Activated naive CD4-positive, alpha-beta T cell treated with anti-CD3 and anti-CD28 coated beads for 36 hours (primary cell): ENCODE results near the gene GSX1. TPM values are rescaled to one million over a fixed set of nuclear protein-coding genes. Genes with fewer than 3 reads are reported as not detected.
"Not testable (repeated sequence)": the region's sequence is repeated elsewhere in the genome, so short reads cannot be mapped to it uniquely, and the experiment has no call there.

ENCODE experiments used
- CTCF ChIA-PET: fragments of 350-600 bp; sonication (Branson Sonifier 250); formaldehyde crosslinking; loops from one replicate; lab custom pipeline; 2021; ENCODE audit warnings: antibody characterized with exemption; lab: Charles Lee
- DNase-seq: peaks from one replicate; pipeline ENCODE4 v3.0.0-alpha.2; 2020
- H3K27ac Mint-ChIP-seq: one replicate; pipeline ENCODE4 v1.8.0; 2021; ENCODE audit warnings: mild to moderate bottlenecking, mixed read lengths
- H3K27me3 Mint-ChIP-seq: one replicate; pipeline ENCODE4 v1.8.0; 2021; ENCODE audit warnings: low read depth, mixed read lengths
- H3K36me3 Mint-ChIP-seq: one replicate; pipeline ENCODE4 v1.8.0; 2021; ENCODE audit warnings: low read depth, mixed read lengths
- H3K4me1 Mint-ChIP-seq: one replicate; pipeline ENCODE4 v1.8.0; 2021; ENCODE audit warnings: low read depth, mixed read lengths
- H3K4me3 Mint-ChIP-seq: one replicate; pipeline ENCODE4 v1.8.0; 2021; ENCODE audit warnings: mild to moderate bottlenecking, moderate library complexity, mixed read lengths
- H3K9me3 Mint-ChIP-seq: one replicate; pipeline ENCODE4 v1.8.0; 2021; ENCODE audit warnings: mixed read lengths
- intact Hi-C: fragments of 100-400 bp; cut with micrococcal nuclease; formaldehyde crosslinking; loops from one replicate; pipeline ENCODE4 v1.15.1; 2023
- total RNA-seq, 2 experiments: library from RNA; stranded (reverse); gene quantifications; one replicate each; pipeline ENCODE4 v1.2.3, GENCODE V29; 2021

Gene GSX1
- total RNA-seq = not detected

DNA sequence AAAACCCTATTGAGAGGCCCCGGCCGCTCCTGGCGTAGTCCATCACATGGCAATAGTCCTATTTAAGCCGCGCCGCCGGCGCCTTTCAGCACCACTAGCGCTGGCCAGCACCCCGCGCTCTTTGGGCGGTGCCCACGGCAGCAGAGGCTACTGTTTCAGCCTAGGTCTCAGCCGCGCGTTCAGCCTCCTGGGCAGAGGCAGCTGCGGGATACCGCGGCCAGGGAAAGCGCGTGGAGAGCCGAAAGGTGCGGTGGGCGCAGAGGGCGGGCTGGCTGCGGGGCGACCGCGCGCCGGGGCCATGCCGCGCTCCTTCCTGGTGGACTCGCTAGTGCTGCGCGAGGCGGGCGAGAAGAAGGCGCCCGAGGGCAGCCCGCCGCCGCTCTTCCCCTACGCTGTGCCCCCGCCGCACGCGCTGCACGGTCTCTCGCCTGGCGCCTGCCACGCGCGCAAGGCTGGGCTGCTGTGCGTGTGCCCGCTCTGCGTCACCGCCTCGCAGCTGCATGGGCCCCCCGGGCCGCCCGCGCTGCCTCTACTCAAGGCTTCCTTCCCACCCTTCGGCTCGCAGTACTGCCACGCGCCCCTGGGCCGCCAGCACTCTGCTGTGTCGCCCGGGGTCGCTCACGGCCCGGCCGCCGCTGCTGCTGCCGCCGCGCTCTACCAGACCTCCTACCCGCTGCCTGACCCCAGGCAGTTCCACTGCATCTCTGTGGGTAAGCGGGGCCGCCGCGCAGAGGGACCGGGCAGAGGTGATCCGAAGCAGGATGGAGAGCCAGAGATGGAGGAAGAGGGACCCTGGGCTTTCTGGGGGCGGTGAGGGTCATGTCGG, at the start of gene GSX1:
GSX1 (plus strand) TSS at position 91 of the 826 bp plus-strand sequence; CDS start at position 299, 208 bp downstream.
- Mint-ChIP-seq H3K27me3 (peaks cover 76% of the 10 kb centered on the region), H3K27ac (no peak within 1 kb of the TSS), H3K9me3 (no peaks in the 10 kb centered on the region), H3K4me3 (peak within 1 kb of the TSS; percentile 71), H3K36me3 (peaks cover 1% of the 10 kb centered on the region), H3K4me1 (peaks cover 38% of the 10 kb centered on the region)
- peak; percentile 69 for DNase-seq
- CTCF ChIA-PET = interaction anchor here (1.5 kb wide), 1 partner anchor 30 kb away, joined by 3 read pairs; no protein-coding TSS in a partner anchor
- intact Hi-C loops = loop anchor here (2.0 to 5.0 kb wide), 4 partner anchors 34 to 175 kb away; partner anchors contain the start of genes CDX2, LNX2 and POLR1D

DNA sequence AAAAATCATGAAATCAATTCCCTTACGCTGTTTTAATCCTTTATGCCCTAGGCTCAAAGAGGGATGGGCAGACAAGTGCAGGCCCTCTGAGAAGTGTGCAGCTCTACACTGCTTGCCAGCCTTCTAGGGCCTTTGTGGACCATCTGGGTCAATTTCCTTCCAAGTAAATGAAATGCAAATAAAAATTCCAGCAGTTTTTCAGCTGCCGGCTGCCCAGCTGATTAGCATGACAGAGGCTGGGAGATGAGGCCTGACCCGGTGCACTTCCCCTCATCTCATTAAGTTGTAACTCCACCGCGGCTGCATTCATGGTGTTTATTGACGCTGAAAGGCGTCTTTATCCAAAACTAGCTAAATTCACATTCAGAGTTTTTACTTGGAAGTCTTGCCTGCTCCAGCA, 47.5 kb upstream of the GSX1 start:
- no peak for DNase-seq
- intact Hi-C loops = no loop called here
- H3K4me1 Mint-ChIP-seq = no peaks in the 10 kb centered on the region
- no peaks in the 10 kb centered on the region for H3K36me3 Mint-ChIP-seq
- CTCF ChIA-PET = no interaction called here
- H3K27ac Mint-ChIP-seq = no peak overlapping the region
- peaks cover 8% of the 10 kb centered on the region for H3K27me3 Mint-ChIP-seq
- no peaks in the 10 kb centered on the region for H3K9me3 Mint-ChIP-seq
- H3K4me3 Mint-ChIP-seq = no peak overlapping the region

DNA sequence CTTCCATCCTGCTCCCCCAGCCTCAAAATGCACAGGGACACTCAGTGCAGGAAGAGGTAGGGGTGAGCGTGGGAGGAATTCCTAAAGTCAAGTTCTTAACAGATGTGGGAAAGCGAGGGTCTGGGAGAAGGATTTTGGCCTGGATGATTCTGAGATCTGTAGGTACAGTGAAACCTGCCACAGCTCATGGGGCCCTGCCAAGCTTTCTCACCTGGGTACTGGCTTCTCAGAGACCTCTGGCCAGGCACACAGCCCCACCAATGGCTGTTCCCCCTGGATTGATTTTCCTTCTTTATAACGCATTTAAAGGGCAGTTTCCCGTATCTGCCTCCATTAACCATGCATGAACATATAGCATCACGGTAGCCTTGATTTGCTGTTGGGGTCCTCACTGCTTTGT, 47.0 kb upstream of the GSX1 start:
- Mint-ChIP-seq H3K4me1 (no peaks in the 10 kb centered on the region), H3K27me3 (peaks cover 4% of the 10 kb centered on the region), H3K4me3 (no peak overlapping the region), H3K27ac (no peak overlapping the region), H3K9me3 (no peaks in the 10 kb centered on the region), H3K36me3 (no peaks in the 10 kb centered on the region)
- intact Hi-C loops = no loop called here
- no peak for DNase-seq
- CTCF ChIA-PET = no interaction called here

DNA sequence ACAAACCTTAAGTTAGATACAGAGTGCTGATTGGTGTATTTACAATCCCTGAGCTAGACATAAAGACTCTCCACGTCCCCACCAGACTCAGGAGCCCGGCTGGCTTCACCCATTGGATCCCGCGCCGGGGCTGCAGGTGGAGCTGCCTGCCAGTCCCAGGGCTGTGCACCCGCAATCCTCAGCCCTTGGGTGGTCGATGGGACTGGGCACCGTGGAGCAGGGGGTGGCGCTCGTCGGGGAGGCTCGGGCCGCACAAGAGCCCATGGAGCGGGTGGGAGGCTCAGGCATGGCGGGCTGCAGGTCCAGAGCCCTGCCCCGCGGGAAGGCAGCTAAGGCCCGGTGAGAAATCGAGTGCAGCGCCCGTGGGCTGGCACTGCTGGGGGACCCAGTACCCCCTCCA, 44.1 kb upstream of the GSX1 start:
- CTCF ChIA-PET = interaction anchor here (1.1 kb wide), 1 partner anchor 23 kb away, joined by 3 read pairs; no protein-coding TSS in a partner anchor
- DNase-seq, intact Hi-C loops, H3K27me3 Mint-ChIP-seq, H3K4me3 Mint-ChIP-seq, H3K4me1 Mint-ChIP-seq, H3K27ac Mint-ChIP-seq, H3K36me3 Mint-ChIP-seq, H3K9me3 Mint-ChIP-seq: not testable (repeated sequence)

DNA sequence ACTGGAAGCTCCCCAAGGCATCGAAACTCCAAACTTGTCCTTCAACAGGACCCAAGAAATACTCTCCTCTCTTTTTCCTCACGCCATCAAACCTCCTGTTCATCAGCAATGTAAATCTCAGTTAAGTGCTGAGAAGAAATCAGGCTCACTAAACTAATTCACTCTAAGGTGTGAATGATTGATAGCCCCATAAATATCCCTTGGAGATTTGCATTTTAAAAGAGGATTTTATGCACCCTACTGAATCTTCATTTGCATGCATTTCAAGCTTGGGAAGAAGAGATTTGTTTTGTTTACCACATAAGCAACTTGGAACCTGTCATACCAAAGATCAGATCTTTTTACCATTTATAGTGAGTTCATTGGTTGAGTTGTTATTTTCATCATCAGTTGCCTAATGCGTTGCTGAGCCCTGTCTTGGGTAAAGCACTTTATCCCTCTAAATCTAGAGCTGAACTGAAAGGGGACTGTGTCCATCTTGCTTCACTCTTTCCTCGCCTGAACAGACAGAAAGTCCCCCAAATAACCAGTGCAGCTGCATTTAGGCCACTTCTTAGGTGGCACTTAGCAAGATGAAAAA, 40.2 kb upstream of the GSX1 start:
- H3K4me1 Mint-ChIP-seq = no peaks in the 10 kb centered on the region
- no peaks in the 10 kb centered on the region for H3K36me3 Mint-ChIP-seq
- H3K9me3 Mint-ChIP-seq = peaks cover 16% of the 10 kb centered on the region
- H3K4me3 Mint-ChIP-seq = no peak overlapping the region
- CTCF ChIA-PET = interaction anchor here (1.3 kb wide), 1 partner anchor 390 kb away, joined by 4 read pairs; no protein-coding TSS in a partner anchor
- intact Hi-C loops = no loop called here
- H3K27ac Mint-ChIP-seq = no peak overlapping the region
- no peak for DNase-seq
- H3K27me3 Mint-ChIP-seq = peaks cover 9% of the 10 kb centered on the region

DNA sequence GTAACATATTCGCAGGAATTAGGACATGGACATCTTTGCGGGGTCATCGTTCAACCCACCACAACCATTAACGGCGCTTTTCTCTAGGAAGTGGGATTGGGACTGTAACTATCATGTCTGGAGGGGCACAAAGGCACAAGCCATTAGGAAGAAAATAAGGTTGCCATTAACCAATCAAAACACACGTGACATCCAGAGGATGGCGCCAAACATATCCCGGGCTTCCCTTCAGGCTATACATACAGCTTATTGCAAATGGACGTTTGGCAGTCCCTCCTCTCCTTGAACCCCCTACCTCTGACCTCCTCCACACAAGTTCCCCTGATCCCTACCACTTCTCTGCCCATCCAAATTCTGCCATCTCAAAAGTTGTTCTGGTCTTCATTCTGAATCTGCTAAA, 26.6 kb upstream of the GSX1 start:
- intact Hi-C loops = no loop called here
- CTCF ChIA-PET = no interaction called here
- no peak overlapping the region for H3K4me3 Mint-ChIP-seq
- no peaks in the 10 kb centered on the region for H3K36me3 Mint-ChIP-seq
- peaks cover 28% of the 10 kb centered on the region for H3K27me3 Mint-ChIP-seq
- no peaks in the 10 kb centered on the region for H3K9me3 Mint-ChIP-seq
- no peak overlapping the region for H3K27ac Mint-ChIP-seq
- H3K4me1 Mint-ChIP-seq = no peaks in the 10 kb centered on the region
- no peak for DNase-seq

DNA sequence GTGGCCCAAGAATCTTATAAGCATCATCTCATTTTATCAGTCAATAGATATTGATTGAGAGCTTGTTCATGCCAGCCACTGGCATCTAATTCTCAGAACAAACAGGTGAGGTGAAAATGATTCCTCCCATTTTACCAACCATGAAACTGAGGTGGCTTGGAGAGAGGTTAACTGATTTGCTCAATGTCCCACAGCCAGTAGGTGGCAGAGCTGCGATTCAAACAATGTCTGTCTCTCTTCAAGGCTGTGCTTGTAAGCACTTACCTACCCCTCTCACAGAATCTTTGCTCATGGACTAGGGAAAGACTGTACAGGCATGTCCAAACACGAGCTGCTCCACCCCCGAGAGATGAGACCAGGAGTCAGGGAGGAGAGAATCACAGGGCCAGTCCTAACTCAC, 21.5 kb upstream of the GSX1 start:
- DNase-seq = peak; percentile 55
- H3K9me3 Mint-ChIP-seq = no peaks in the 10 kb centered on the region
- no peak overlapping the region for H3K4me3 Mint-ChIP-seq
- CTCF ChIA-PET = interaction anchor here (0.8 to 5.3 kb wide), 9 partner anchors 9 to 409 kb away, joined by 3 to 54 read pairs (median 4); no protein-coding TSS in a partner anchor
- no peaks in the 10 kb centered on the region for H3K4me1 Mint-ChIP-seq
- H3K27me3 Mint-ChIP-seq = peaks cover 28% of the 10 kb centered on the region
- intact Hi-C loops = loop anchor here (1.0 to 5.0 kb wide), 2 partner anchors 55 to 394 kb away; no protein-coding TSS in a partner anchor
- no peaks in the 10 kb centered on the region for H3K36me3 Mint-ChIP-seq
- H3K27ac Mint-ChIP-seq = no peak overlapping the region

DNA sequence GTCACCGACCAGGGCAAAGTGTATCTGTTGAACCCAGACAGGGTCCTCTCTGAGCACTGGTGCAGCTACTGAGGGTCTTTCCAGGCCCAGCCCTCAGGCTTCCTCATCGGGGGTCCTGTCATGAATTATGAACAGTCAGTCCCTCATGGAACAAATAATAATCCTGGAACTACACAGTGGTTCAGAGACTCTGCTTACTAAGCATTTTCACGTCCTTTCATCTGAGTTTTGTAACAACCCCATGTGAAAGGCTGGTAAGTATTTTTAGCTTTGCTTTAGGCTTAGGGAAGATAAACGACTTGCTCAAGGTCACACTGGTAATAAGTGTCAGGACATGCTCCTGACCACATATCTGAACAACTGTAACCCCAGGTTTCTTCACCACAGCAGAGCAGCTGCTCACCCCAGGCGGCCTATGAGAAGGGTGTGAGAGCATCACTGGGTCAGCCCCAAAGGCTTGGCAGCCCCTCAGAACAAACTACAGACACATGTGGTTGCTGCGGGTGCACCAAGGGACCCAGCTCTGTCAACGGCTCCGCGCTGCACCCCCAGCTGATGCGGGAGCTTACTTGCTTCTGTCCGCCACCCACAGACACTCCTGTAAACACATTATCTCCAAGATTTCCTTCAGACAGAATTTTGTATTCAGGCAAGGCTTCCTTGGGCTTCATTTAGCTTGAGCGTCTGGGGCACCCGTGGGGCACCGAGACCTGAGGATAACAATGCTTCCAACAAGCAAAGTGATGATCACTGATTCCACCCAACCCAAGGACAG, 19.4 kb upstream of the GSX1 start:
- Mint-ChIP-seq H3K4me3 (no peak overlapping the region), H3K9me3 (no peaks in the 10 kb centered on the region), H3K36me3 (no peaks in the 10 kb centered on the region), H3K4me1 (no peaks in the 10 kb centered on the region), H3K27ac (no peak overlapping the region), H3K27me3 (peaks cover 34% of the 10 kb centered on the region)
- CTCF ChIA-PET = interaction anchor here (0.7 to 5.3 kb wide), 6 partner anchors 12 to 58 kb away, joined by 3 to 54 read pairs (median 6); no protein-coding TSS in a partner anchor
- intact Hi-C loops = loop anchor here (5.0 kb wide), 1 partner anchor 396 kb away; no protein-coding TSS in a partner anchor
- DNase-seq = no peak

DNA sequence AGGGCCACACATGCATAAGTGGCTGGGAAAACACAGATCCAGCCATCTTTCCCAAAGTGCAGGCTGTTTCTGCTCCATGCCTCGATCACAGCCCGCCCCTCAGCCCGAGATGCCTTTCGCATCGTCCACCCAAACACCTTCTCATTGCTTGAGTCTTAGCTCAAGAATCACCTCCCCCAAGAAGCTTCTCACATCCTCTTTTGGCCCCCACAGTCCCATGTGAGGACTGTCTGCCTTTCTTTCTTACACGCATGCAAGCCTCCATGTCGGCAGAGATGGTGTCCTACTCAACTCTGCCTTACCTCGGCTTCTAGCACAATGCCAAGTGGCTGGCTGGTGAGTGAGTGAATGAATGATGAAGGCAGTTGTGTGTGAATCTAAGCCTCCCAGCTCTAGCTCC, 18.1 kb upstream of the GSX1 start:
- DNase-seq = no peak
- no peaks in the 10 kb centered on the region for H3K36me3 Mint-ChIP-seq
- H3K9me3 Mint-ChIP-seq = no peaks in the 10 kb centered on the region
- no peak overlapping the region for H3K4me3 Mint-ChIP-seq
- H3K27ac Mint-ChIP-seq = no peak overlapping the region
- CTCF ChIA-PET = interaction anchor here (0.5 to 3.4 kb wide), 3 partner anchors 52 to 201 kb away, joined by 3 to 19 read pairs (median 14); no protein-coding TSS in a partner anchor
- H3K27me3 Mint-ChIP-seq = peaks cover 40% of the 10 kb centered on the region
- no peaks in the 10 kb centered on the region for H3K4me1 Mint-ChIP-seq
- intact Hi-C loops = loop anchor here (5.0 kb wide), 1 partner anchor 397 kb away; no protein-coding TSS in a partner anchor

DNA sequence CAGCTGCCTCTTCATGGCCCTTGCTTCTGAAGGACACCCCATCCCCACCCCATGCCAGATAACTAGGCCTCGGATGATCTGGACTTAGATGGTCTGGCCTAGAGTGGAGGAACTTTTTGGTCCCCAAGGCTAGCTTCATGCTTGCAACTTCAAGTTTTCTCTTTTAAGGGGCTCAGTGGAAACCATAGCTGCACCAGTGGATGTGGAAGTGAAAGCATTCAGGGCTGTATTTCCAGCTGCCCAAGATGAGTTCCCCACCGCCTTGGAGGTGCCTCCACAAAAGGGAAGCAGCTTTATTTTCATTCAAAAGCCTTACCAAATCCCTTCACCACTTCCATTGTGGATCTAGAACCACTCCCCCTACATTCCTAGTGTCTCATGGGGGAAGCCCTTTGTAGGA, 17.6 kb upstream of the GSX1 start:
- no peaks in the 10 kb centered on the region for H3K4me1 Mint-ChIP-seq
- CTCF ChIA-PET = interaction anchor here (0.5 to 3.3 kb wide), 2 partner anchors 52 to 201 kb away, joined by 3 to 19 read pairs; no protein-coding TSS in a partner anchor
- H3K27ac Mint-ChIP-seq = no peak overlapping the region
- intact Hi-C loops = loop anchor here (5.0 kb wide), 1 partner anchor 397 kb away; no protein-coding TSS in a partner anchor
- H3K4me3 Mint-ChIP-seq = no peak overlapping the region
- no peak for DNase-seq
- H3K27me3 Mint-ChIP-seq = peaks cover 42% of the 10 kb centered on the region
- H3K36me3 Mint-ChIP-seq = no peaks in the 10 kb centered on the region
- H3K9me3 Mint-ChIP-seq = no peaks in the 10 kb centered on the region

DNA sequence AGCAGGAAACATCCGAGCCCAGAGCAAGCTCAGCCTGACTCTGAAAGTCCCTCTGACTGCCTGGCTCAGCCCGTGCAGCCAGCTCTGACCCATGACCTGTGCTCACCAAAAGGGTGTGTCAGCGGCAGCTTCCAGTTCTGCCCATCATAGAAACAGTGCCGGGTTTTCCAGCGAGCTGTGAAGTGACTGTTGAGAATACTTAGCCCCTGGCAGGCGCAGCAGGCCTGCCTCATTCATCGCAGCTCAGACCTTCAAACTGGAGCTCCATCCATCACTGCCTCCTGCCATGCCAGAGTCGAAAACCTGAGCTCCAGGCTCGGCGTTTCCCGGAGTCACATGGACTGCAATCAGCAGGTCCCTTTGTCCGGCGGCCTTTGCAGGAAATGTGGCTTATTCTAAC, 16.3 kb upstream of the GSX1 start:
- H3K36me3 Mint-ChIP-seq = no peaks in the 10 kb centered on the region
- CTCF ChIA-PET = interaction anchor here (1.8 to 3.3 kb wide), 2 partner anchors 50 to 54 kb away, joined by 5 to 19 read pairs; no protein-coding TSS in a partner anchor
- no peak overlapping the region for H3K4me3 Mint-ChIP-seq
- H3K27me3 Mint-ChIP-seq = peaks cover 37% of the 10 kb centered on the region
- H3K27ac Mint-ChIP-seq = no peak overlapping the region
- no peak for DNase-seq
- no peaks in the 10 kb centered on the region for H3K9me3 Mint-ChIP-seq
- no peaks in the 10 kb centered on the region for H3K4me1 Mint-ChIP-seq
- intact Hi-C loops = no loop called here
